Peyer's patch (tissue), 4 donors: ENCODE data around the gene AMZ2. TPM values are rescaled to one million over a fixed set of nuclear protein-coding genes. Genes with fewer than 3 reads are reported as not detected.
"Not testable (repeated sequence)": the region's sequence is repeated elsewhere in the genome, so short reads cannot be mapped to it uniquely, and the experiment has no call there.

Experiments
- DNase-seq, 3 donors: peaks; one replicate each; pipeline ENCODE4 v3.0.0-alpha.2; 2017 to 2019
- H3K27ac ChIP-seq, 4 donors: fragments of 200-600 bp; sonication (generic); one replicate each; pipeline ENCODE4 v1.5.1; 2016 to 2019
- H3K27me3 ChIP-seq, 2 donors: fragments of 200-600 bp; sonication (generic); one replicate each; pipeline ENCODE4 v1.5.1; 2019
- H3K36me3 ChIP-seq, 3 donors: fragments of 200-600 bp; sonication (generic); one replicate each; pipeline ENCODE4 v1.5.1; 2016 to 2019
- H3K4me1 ChIP-seq, 4 donors: fragments of 200-600 bp; sonication (generic); one replicate each; pipeline ENCODE4 v1.5.1; 2016 to 2019
- H3K4me3 ChIP-seq, 4 donors: fragments of 200-600 bp; sonication (generic); 1 replicate in 3 of 4; 2 replicates in 1 of 4; pipeline ENCODE4 v1.5.1; 2016 to 2019; ENCODE audit warnings: mild to moderate bottlenecking in 1 of 4
- H3K9me3 ChIP-seq, 4 donors: fragments of 200-600 bp; sonication (generic); one replicate each; pipeline ENCODE4 v1.5.1; 2016 to 2019; ENCODE audit warnings: mild to moderate bottlenecking in 1 of 4
- POLR2A ChIP-seq, 2 donors: fragments of 450-650 bp; IDR thresholded peaks; one replicate each; pipeline ENCODE4 v1.5.1; 2017; ENCODE audit warnings: antibody characterized with exemption in 2 of 2, mild to moderate bottlenecking in 2 of 2, moderate library complexity in 2 of 2
- total RNA-seq, 4 donors: library from RNA; depleted of rRNA; stranded (reverse); fragments of >200 nt; gene quantifications; one replicate each; pipeline ENCODE4 v1.1.0, GENCODE V29; 2016
- TF ChIP-seq, protein P1 (sequence below), 6 experiments: fragments of 450-650 bp in 4 of 6; fragments of 200-600 bp in 2 of 6; sonication (generic) in 1 of 6; IDR thresholded peaks; one replicate each; pipeline ENCODE4 v1.5.1; 2017 to 2019; ENCODE audit warnings: antibody characterized with exemption in 6 of 6, mild to moderate bottlenecking in 3 of 6, moderate library complexity in 1 of 6

Gene AMZ2
- total RNA-seq, 4 donors from 2014 or later, result 18.0 to 38.8 (median 31.2) TPM

DNA sequence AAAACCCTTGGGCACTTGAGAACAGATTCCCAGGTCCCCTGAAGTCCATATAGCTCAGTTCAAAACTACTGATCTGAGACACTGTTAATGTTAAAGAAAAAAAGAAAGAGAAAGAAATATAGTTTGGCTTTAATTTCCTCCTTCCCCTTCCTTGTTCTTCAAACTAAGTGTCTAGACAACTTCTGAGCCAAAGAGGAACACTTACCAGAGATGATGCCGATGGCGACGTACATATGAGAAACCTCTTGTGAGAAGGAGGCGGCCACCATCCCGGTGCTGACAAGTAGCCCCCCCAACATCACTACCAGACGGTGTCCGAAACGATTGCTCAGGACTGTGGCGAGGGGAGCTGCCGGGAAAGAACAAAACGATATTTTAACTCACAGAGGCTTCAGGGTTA is 25.9 kb downstream of the AMZ2 start:
- no peak overlapping the region for H3K4me3 ChIP-seq
- H3K9me3 ChIP-seq, result peaks cover 0 to 5% (median 0%) of the 10 kb centered on the region in 4 donors
- no peak overlapping the region for H3K27ac ChIP-seq
- no peak for TF ChIP-seq POLR2A (IDR thresholded peaks at IDR 0.05)
- TF ChIP-seq, protein P1, sequence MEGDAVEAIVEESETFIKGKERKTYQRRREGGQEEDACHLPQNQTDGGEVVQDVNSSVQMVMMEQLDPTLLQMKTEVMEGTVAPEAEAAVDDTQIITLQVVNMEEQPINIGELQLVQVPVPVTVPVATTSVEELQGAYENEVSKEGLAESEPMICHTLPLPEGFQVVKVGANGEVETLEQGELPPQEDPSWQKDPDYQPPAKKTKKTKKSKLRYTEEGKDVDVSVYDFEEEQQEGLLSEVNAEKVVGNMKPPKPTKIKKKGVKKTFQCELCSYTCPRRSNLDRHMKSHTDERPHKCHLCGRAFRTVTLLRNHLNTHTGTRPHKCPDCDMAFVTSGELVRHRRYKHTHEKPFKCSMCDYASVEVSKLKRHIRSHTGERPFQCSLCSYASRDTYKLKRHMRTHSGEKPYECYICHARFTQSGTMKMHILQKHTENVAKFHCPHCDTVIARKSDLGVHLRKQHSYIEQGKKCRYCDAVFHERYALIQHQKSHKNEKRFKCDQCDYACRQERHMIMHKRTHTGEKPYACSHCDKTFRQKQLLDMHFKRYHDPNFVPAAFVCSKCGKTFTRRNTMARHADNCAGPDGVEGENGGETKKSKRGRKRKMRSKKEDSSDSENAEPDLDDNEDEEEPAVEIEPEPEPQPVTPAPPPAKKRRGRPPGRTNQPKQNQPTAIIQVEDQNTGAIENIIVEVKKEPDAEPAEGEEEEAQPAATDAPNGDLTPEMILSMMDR (IDR thresholded peaks at IDR 0.05), result no peak
- DNase-seq, result no peak
- no peaks in the 10 kb centered on the region for H3K4me1 ChIP-seq
- no peaks in the 10 kb centered on the region for H3K27me3 ChIP-seq
- no peaks in the 10 kb centered on the region for H3K36me3 ChIP-seq

- not testable (repeated sequence) for H3K4me1 ChIP-seq, H3K27me3 ChIP-seq, H3K9me3 ChIP-seq, H3K36me3 ChIP-seq, H3K4me3 ChIP-seq, H3K27ac ChIP-seq, DNase-seq
Observed at GRCh38 chr17:68276339-68276738, 28.5 kb downstream of the AMZ2 start.

DNA sequence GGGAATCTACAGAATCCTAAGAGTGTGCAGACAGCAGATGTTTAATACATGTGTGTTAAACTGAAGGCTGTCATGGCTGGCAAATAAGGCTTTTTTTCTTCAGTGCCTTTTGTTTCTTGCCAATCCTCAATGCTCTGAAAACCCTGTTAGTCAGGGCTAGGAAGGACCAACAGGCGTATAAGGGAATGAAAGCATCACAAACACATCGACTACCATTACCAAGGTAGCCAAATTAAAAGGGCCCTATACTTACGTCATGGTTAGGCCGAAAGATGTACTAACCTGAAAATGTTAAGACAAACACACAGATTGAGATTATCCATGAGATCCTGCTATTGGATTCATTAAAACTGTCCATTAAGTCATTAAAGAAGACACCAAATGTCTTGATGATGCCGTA is 30.0 kb downstream of the AMZ2 start:
- H3K9me3 ChIP-seq, result peaks cover 0 to 5% (median 0%) of the 10 kb centered on the region in 4 donors
- H3K27ac ChIP-seq, result no peak overlapping the region
- H3K36me3 ChIP-seq, result no peaks in the 10 kb centered on the region
- H3K27me3 ChIP-seq, result no peaks in the 10 kb centered on the region
- no peaks in the 10 kb centered on the region for H3K4me1 ChIP-seq
- H3K4me3 ChIP-seq, result no peak overlapping the region
- no peak for TF ChIP-seq POLR2A (IDR thresholded peaks at IDR 0.05)
- TF ChIP-seq, protein P1 (IDR thresholded peaks at IDR 0.05), result no peak
- DNase-seq, result no peak

GRCh38 chr17:68281965-68282364 is 34.1 kb downstream of the AMZ2 start:
- not testable (repeated sequence) for H3K27me3 ChIP-seq, H3K4me3 ChIP-seq, H3K9me3 ChIP-seq, H3K36me3 ChIP-seq, DNase-seq, H3K27ac ChIP-seq, H3K4me1 ChIP-seq

- H3K36me3 ChIP-seq, result no peaks in the 10 kb centered on the region
- peak in 2 of 3 donors; percentile 61 to 62 for DNase-seq
- no peaks in the 10 kb centered on the region for H3K9me3 ChIP-seq
- peaks cover 0 to 25% of the 10 kb centered on the region in 2 donors for H3K27me3 ChIP-seq
- no peak for TF ChIP-seq POLR2A (IDR thresholded peaks at IDR 0.05)
- TF ChIP-seq, protein P1 (IDR thresholded peaks at IDR 0.05), result no peak
- peak overlapping the region in 1 of 4 donors; percentile 99 for H3K27ac ChIP-seq
- H3K4me3 ChIP-seq, result no peak overlapping the region
- peaks cover 0 to 29% (median 16%) of the 10 kb centered on the region in 4 donors for H3K4me1 ChIP-seq
Observed at GRCh38 chr17:68288375-68288774, 40.5 kb downstream of the AMZ2 start.

DNA sequence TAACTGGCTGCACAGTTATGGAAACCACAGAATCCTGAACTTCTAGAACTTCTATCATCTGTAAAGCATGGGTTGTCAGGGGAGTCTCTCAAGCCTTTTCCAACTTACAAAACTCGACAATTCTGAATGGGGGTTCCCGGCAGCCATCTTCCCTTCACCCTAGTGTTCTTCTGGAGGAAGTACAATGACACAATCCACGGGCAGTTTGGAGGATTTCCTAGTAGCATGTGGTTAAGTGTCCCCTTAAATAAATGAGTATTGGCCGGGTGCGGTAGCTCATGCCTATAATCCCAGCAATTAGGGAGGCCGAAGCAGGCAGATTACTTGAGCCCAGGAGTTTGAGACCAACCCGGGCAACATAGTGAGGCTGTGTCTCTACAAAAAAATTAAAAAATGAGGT is 41.0 kb downstream of the AMZ2 start:
- no peak for TF ChIP-seq POLR2A (IDR thresholded peaks at IDR 0.05)
- TF ChIP-seq, protein P1 (IDR thresholded peaks at IDR 0.05), result peak in 1 of 6 experiments; percentile 15
- Histone ChIP-seq H3K9me3 (no peaks in the 10 kb centered on the region), H3K4me1 (peaks cover 0 to 29% (median 16%) of the 10 kb centered on the region in 4 donors), H3K27ac (peak overlapping the region in 1 of 4 donors; percentile 99), H3K4me3 (no peak overlapping the region), H3K27me3 (peaks cover 0 to 26% of the 10 kb centered on the region in 2 donors), H3K36me3 (no peaks in the 10 kb centered on the region)
- DNase-seq, result peak in 1 of 3 donors; percentile 25

GRCh38 chr17:68289473-68289872 is 41.6 kb downstream of the AMZ2 start:
- Histone ChIP-seq H3K9me3 (no peaks in the 10 kb centered on the region), H3K36me3 (no peaks in the 10 kb centered on the region), H3K4me1 (peaks cover 0 to 29% (median 16%) of the 10 kb centered on the region in 4 donors), H3K27me3 (peaks cover 0 to 26% of the 10 kb centered on the region in 2 donors), H3K27ac (peak overlapping the region in 1 of 4 donors; percentile 99), H3K4me3 (peak overlapping the region in 1 of 4 donors; percentile 78)
- DNase-seq, result no peak
- TF ChIP-seq, protein P1 (IDR thresholded peaks at IDR 0.05), result no peak
- TF ChIP-seq POLR2A (IDR thresholded peaks at IDR 0.05), result no peak
